Activated T-helper 2 cell treated with anti-CD3 and anti-CD28 coated beads, Interferon-gamma antibody, Interleukin-2, Interleukin-4, amounts not matched to agents 10 μg/mL and 5 μg/mL and 100 μg/mL, durations not matched to agents 14 hours and 24 hours and 36 hours (primary cell): ENCODE results near the gene CRLF1. TPM values are rescaled to one million over a fixed set of nuclear protein-coding genes. Genes with fewer than 3 reads are reported as not detected.

Source experiments
- total RNA-seq: library from RNA; stranded (reverse); gene quantifications from 2 replicates; pipeline ENCODE4 v1.2.3, GENCODE V29; 2022

Gene CRLF1
- total RNA-seq, 1 donor from 2014 or later = not detected

Other genes with a start within 250 kb of the CRLF1 start
- not detected in 2 replicates for gene GDF15, start 220.6 kb downstream of the CRLF1 start, total RNA-seq
- gene LRRC25, start 209.2 kb downstream of the CRLF1 start, total RNA-seq = not detected in 2 replicates
- 133 and 146 TPM in 2 replicates for gene SSBP4, start 187.4 kb downstream of the CRLF1 start, total RNA-seq
- gene ISYNA1, start 168.7 kb downstream of the CRLF1 start, total RNA-seq = 15.1 and 20.3 TPM in 2 replicates
- 27.0 and 27.5 TPM in 2 replicates for gene ELL, start 84.7 kb downstream of the CRLF1 start, total RNA-seq
- gene FKBP8, start 63.2 kb downstream of the CRLF1 start, total RNA-seq = 196 and 201 TPM in 2 replicates
- 132 and 141 TPM in 2 replicates for gene KXD1, start 48.9 kb downstream of the CRLF1 start, total RNA-seq
- 1,564 and 1,579 TPM in 2 replicates for gene UBA52, start 34.9 kb downstream of the CRLF1 start, total RNA-seq
- 122 and 132 TPM in 2 replicates for gene REX1BD, start 18.0 kb downstream of the CRLF1 start, total RNA-seq
- not detected in 2 replicates for gene TMEM59L, start 6.1 kb upstream of the CRLF1 start, total RNA-seq
- gene KLHL26, start 30.2 kb upstream of the CRLF1 start, total RNA-seq = 11.6 and 11.7 TPM in 2 replicates
- 6.4 and 7.0 TPM in 2 replicates for gene CRTC1, start 76.9 kb upstream of the CRLF1 start, total RNA-seq
- gene COMP, start 184.5 kb upstream of the CRLF1 start, total RNA-seq = not detected in 2 replicates
- gene UPF1, start 225.2 kb upstream of the CRLF1 start, total RNA-seq = 99.5 and 110 TPM in 2 replicates